T-helper 1 cell treated with Interleukin-12 subunit alpha and Interleukin-12 subunit beta and Interleukin-4 antibody, amounts not matched to agents 30 ng/mL and 1 ng/mL, for 36 hours (primary cell): ENCODE data around the gene IQSEC3. TPM values are rescaled to one million over a fixed set of nuclear protein-coding genes. Genes with fewer than 3 reads are reported as not detected.
"Not testable (repeated sequence)": the region's sequence is repeated elsewhere in the genome, so short reads cannot be mapped to it uniquely, and the experiment has no call there.

ENCODE experiments used
- intact Hi-C: fragments of 100-400 bp; cut with micrococcal nuclease; formaldehyde crosslinking; loops from one replicate; pipeline ENCODE4 v1.15.1; 2024
- total RNA-seq: library from RNA; stranded (reverse); gene quantifications from 2 replicates; pipeline ENCODE4 v1.2.3, GENCODE V29; 2022

Gene IQSEC3
- total RNA-seq, 1 donor from 2014 or later = 0.59 TPM

DNA sequence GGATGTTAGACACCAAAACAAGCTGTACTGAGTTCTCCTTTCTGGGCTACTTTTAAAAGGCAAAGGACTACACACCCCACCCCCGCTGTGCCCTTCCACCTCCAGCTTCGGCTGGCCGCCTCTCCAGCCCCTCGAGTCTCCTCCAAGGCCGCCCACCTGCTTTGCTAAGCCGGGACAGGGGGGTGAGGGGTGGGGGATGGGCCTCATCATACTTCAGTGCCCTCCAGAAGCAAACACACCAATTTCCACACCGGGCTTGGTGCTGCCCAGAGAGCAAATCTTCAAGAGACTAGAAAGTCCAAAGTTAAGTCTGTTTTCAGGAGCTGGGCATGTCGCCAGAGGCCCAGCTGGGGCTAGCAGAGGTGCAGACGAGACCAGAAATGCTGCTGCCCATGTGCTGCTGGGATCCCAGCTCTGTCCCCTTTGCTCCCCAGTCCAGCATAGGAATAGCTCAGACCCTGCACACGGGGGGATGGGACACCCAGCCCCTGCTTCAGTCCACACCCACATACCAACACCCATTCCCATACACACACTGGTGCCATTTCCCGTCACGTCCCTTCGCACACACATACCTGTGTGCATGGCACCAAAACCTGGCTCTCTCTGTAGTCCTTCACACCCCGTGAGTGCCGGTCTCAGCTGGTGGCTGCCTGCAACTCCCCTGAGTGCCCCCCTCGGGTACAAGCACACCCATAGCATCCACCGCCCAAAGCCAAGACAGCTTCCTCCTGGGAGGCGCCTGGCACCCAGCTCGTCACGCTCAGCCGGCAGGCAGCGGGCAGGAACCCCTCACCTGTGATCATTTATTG is 146.4 kb downstream of the IQSEC3 start:
- intact Hi-C loops = no loop called here

DNA sequence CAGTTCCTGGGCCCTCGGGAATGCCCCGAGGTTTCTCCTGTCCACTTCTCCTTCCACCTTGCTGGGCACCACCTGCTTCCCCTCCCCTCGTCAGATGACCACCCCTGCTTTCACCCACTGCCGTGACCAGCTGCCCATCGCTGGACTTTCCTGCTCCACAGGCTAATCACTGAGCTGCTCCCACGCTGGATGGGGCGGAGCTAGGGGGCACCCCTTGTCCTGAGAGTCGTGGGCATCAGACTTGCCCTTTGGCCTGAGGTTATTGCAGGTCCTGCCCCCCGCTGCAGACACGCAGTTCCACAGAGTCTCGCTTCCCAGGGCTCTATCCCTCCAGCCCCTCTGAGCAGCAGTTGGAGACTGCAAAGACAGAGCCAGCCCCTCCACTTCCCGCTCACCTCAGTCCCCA is 147.0 kb downstream of the IQSEC3 start:
- intact Hi-C loops = no loop called here

DNA sequence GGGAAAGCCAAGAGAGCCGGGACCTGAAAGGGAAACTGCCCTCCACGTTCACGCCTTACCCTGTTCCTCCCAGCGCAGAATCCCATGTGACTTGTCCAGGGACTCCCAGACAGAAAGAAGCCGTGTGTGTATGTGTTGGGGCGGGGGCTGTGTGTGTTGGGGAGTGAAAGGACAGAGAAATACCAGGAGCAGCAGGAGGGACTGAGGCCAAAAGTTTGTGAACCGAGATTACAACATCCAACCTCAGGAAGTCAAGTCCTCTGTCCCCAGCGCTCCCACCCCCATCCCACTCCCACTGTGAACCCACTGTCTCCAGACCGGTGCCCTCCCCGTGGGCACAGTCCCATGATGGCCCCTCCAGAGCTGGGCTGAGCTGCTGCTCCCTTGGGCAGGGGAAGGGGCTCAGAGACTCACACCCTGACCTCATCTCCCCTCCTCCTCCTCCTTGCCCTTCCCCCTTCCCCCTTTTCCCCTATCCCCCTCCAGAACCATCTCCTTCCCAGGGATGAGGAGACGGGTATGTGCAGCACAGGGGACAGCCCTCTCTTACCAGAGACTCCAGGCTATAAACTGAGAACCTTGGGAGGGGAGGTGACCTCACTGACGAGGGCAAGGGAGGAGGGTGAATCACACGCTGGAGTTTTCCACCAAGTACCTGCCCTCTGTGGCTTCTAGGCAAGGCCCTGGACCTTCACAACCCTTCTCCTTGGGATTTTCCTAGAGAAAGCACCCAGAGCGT is 147.6 kb downstream of the IQSEC3 start, which contains the start of gene SLC6A12:
Gene SLC6A12 (minus strand): TSS at position 155 of the 739 bp plus-strand sequence. CDS start 4,171 bp downstream, outside the sequence.
- intact Hi-C loops = no loop called here

DNA sequence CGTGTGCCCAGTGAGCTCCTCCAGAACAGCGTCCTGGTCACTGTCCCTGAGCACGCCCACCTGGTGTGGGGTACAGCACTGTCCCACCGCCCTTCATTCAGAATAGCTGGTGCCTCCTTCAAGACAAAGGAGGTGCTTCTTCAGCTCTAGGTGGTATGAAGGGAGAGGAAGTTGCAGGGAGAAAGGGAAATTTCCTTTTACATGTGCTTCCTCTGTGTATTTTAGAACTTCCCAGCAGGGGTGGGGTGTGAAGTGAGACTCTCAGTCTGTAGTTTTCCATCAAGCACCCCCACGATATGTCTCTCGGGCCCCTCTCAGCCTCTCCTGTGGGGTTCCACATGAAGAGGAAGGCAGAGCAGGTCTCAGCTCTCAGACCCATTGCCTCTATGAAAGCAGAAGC is 148.5 kb downstream of the IQSEC3 start:
- intact Hi-C loops = no loop called here

DNA sequence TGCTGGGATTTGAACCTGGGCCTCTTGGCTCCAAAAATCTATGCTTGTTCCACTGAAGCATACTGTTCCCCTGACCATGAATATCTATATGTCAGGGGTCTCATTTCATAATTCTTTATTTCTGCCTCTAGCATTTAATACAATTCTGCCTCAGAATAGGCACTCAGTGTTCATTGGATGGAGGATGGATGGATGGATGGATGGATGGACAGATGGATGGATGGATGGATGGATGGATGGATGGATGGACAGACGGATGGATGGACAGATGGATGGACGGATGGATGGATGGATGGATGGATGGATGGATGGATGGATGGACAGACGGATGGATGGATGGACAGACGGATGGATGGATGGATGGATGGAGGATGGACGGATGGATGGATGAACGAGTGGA is 150.5 kb downstream of the IQSEC3 start:
- intact Hi-C loops = not testable (repeated sequence)

DNA sequence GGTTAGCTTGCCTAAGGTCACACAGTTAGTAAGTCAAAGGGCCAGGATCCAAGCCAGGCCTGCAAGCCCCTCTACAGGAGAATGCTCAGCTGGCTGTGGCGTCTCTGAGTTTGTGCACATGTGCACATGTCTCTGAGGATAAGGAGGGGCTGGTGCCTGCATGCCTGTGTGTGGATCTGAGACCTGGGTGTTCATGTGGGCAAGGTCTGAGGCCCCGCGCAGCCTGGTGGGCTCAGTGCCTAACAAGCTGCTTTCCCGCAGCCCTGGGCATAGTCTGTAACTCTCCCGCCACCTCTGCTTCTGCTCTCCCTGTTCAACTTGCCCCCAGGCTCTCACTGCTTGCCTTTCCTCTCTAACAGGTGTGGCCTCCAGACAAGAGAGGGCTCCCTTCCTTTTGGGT is 151.7 kb downstream of the IQSEC3 start:
- intact Hi-C loops = no loop called here

DNA sequence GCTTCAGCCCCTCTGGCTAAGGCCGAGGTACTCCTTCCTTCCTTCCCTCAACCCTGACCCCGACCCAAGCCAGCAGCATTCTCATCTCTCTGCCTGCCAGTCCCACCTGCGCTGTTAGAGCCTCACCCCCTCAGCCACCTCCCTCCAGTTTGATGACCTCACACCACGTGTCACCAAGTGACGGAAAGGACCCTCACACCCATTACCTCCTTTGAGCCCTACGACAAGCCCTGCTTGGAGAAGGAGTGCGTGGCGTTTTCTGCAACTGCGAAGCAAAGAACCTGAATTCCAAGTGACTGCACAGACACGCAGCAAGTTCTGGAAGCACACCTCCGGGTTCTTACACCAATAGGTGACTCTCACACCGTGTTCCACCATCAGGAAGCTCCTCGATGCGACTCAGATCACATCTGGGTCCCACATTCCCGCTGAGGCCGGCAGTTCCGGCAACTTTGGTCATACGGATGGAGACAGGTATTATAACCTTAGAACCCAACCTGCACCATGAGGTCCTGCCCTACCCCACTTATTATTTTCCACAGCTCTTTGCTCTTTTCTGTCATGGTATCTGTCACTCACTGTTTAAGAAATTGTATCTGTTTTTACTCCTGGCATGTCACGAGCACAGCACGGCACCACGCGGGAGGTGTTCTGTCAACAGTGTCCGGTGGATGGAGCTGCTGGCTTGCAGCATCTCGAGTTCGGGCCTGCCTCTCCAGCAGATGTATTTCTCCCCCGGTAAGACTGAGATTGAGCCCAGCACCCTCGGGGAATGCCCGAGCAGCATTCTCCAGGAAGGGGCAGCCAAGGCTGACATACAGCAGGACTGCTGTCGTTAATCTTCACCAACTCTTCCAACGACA is 152.4 kb downstream of the IQSEC3 start:
- intact Hi-C loops = no loop called here

DNA sequence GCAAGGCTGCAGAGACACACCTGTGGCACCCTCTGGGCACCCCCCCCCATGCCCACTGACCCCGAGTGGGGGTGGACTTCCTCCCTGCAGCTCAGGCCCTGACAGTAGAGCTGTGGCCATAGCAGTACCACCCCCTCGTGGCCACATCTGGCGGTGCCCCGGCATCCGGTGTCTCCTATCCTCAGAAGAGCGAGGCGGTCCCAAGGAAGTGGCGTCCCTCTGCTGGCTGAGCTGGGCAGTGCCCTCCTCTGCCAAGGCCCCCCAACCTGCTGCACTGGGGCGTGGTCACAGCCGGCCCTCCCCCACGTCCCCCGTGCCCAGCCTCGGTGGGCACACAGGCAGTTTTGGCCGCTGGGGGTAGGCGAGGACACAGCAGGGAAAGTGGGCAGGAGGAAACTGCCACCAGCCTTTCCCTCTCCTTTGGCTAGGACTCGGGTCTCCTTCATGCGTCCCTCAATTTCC is 153.4 kb downstream of the IQSEC3 start:
- intact Hi-C loops = no loop called here

DNA sequence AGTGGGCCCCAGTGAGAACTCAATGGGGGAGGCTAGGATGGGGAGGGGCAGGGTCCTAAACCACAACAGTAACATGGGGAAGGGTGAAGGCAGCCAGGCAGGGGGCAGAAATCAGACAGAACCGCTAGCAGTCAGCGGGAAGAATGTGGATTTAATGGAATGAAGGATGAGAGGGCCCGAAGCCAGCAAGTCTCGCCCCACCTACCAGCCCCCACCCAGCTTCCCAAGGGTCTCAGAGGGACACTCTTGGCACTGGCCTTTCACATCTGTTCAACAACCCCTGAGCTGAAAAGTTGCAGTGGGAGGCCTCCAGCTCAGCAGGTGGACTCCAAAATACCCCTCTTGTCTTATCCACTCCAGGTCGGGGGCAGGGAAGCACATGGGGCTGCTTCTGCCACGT is 153.9 kb downstream of the IQSEC3 start:
- intact Hi-C loops = no loop called here

DNA sequence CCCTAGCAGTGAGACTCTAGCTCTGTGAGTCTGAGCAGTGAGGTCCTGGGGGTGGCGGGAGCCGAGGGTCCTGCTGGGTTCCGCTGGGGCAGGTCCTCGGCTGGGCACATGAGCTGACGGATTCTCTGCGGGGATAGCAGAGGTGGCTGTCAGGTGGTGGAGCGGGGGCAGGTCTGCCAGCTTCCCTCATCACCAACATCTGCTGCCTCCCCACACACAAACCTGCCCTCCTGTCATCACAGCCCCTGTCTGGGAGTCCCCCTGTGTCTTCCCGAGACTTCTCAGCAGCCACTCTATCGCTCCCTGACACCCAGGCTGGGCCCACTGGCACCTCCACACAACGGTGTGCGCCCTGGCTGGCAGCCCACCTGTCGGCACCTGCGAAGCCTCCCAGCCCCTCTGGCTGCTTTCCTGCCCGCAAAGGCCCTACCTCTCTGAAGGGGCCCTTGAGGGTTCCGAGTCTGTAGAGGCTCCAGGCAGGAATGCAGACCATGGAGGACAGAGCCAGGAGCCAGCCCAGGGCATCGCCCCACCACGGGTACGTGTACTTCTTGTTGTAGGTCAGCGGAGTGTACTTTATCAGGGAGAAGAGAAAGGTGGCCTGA is 154.5 kb downstream of the IQSEC3 start:
- intact Hi-C loops = no loop called here

DNA sequence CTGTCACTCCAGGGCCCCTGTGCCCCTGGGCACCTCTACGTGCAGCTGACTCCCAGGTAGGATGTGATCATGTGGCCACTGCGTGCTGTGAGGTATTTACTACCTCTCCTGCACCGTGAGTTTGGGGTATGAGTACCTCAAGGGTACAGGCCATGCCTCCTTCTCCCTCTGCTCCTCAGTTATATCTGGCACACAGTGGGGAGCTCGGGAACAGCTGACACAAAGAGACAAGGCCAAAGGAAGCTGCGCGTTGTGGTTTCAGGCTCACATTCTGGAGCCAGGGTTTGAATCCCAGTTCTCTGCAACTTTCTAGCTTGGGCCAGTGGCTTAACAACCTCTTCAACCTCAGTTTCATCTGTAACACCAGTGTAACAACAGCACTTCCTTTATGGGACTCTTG is 155.2 kb downstream of the IQSEC3 start:
- intact Hi-C loops = no loop called here

DNA sequence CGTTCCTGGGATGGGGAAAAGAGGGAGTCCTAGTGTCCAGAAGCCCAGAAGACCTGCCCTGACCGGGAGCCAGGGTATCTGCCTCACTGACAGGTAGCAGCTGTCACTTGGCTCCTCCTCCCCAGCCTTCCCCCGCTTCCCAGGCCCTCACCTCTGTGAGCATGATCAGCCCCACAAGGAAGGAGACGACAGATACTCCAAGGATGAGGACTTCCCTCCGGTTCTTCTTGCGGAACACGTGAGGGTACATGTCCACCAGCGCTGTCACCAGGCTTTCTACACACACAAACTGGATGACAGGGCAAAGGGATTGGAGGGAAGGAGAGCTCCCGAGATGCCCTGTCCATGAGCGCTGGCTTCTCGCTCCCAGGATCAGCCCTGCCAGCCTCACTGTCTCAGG is 157.3 kb downstream of the IQSEC3 start:
- intact Hi-C loops = no loop called here

DNA sequence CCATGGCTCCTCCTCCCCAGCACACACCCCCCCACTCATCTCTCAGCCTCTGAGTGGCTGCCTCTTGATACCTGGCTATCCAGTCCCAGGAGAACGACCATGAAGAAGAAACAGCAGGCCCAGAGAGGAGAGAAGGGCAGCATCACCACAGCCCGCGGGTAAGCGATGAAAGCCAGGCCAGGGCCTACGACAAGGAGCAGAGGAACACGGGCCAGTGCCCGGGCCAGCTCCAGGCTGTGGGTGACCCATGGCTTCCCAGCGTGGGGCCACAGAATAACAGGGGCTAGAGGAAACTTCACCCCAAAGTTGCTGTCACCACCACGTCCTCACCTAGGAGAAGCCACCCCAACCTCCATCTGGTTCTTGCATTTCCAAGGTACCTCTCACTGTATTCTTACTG is 157.8 kb downstream of the IQSEC3 start:
- intact Hi-C loops = no loop called here

DNA sequence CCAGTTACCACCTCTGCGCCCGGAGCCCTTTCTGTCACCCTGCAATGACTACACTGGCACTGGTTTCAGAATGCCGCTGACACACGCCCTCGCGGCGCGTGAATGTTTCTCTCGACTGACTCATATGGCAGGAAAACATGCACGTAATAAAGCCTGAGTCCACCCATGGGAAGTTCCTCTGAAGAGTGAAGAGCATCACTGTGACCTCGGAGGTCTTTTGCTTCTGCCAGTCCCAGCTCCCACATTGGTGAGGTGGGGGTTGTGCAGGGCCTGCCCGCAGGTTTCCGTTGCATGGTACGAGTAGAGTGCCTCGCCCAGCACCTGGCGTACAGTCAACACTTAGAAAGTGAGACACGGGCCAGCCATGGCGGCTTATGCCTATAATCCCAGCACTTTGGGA is 158.4 kb downstream of the IQSEC3 start:
- intact Hi-C loops = no loop called here

DNA sequence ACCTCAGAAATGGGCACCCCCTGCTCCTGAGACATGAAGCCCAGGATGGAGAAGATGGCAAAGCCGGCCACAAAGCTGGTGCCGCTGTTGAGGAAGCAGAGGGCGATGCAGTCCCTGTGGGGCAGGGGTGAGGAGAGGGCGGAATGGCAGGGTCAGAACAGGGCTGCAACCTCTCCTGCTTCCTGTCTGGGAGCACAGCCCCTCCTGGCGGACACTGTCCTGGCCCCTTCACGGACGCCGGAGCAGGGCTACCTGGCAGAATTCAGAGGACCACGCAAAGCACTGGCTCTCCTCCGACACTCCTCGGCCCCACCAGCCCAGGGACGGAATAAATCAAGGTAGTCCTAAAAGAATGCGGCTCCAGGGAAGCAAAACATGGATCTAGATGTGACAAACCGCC is 159.8 kb downstream of the IQSEC3 start:
- intact Hi-C loops = no loop called here

DNA sequence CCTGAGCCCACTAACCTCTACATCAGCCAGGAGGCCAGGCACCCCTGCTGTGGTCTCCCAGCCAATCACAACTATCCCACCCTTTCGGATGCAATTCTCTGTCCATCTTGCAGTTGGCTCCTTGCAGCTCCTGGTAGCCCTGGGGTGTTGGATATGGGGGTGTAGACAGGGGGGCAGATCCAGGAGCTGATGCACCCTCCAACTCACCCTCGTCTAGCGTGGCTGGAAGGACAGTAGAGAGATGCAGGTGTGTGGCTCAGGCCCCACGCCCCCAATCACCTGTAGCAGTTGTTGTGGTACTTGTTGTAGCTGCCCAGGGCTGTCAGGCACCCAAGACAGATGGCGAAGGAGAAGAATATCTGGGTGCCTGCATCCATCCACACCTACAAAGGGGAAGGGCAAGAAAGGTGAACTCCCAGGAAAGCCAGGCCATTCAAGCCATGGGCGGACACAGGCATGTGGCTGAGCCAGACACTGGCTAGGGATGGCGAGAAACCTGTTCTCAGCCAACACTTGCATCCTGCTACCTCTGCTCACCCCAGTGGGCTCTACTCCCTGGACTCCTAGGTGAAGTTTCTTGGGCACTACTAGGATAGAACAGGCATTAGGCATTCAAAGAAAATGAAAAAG is 160.8 kb downstream of the IQSEC3 start:
- intact Hi-C loops = no loop called here

Other genes with a start within 250 kb of the IQSEC3 start
- gene SLC6A12, start 147.4 kb downstream of the IQSEC3 start, total RNA-seq = not detected in 2 replicates
- gene SLC6A13, start 196.1 kb downstream of the IQSEC3 start, total RNA-seq = 0.78 and 0.95 TPM in 2 replicates